ENCODE data around the gene TSPAN9.

The TSPAN9 gene

DNA sequence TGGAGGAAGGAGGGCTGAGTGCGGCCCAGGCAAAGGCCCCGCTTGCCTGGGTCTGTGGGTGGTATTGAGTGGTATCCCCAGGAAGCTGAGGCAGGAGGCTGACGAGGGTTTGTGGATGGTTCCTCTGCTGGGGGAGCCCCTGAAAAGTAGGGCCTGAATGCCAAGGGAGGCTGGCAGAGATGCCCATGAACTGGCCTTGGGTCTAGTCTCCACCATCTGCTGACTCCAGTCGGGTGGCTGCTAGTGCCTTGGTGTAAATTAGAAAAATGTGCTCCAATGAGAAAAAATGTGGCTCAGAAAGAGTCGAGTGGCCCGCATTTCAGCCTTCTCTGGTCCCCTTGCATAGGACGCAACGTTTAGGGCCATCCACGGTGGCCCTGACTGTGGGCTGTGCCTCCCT is 232.6 kb downstream of the TSPAN9 start:
- TF ChIP-seq GATA2 (IDR thresholded peaks at IDR 0.05; ENCODE audit: low read depth, low read length) (no peak), GATA3 (IDR thresholded peaks at IDR 0.05; ENCODE audit: low read depth, low read length) (no peak)

DNA sequence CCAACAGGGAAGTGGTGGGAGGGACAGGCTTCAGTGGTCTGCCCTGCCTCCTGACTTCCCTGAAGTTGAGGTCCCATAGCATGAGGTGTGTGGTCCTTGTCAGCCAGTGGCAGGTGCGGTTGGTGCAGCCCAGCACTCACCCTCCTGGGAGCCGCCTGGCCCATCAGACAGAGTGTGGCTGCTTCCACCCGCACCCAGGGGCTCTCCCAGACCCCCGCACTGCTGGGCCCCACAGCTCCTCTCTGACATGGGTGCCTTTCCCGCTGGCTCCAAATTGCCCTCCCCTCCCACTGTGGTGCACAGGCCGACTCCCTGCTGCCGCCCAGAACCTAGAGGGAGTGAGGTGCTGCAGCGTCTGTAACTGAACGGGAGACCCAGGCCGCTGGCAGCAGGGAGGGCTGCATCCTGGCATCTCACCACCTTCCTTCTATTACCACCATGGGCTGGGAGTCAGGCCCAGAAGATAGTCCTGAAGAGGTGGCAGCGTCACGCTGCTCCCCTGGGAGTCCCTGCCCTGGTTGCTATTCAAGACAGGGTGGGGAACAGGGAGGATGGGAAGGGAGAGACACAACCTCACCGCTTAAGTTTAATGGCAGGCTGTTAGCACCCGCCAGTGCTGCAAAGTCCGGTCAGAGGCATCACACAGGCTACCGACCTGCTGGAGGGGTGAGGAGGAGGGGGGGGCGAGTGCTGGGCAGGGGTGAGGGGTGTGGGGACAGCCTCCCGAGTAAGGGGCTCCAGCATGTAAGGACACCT is 233.3 kb downstream of the TSPAN9 start:
- no peak for TF ChIP-seq GATA2 (IDR thresholded peaks at IDR 0.05; ENCODE audit: low read depth, low read length)

DNA sequence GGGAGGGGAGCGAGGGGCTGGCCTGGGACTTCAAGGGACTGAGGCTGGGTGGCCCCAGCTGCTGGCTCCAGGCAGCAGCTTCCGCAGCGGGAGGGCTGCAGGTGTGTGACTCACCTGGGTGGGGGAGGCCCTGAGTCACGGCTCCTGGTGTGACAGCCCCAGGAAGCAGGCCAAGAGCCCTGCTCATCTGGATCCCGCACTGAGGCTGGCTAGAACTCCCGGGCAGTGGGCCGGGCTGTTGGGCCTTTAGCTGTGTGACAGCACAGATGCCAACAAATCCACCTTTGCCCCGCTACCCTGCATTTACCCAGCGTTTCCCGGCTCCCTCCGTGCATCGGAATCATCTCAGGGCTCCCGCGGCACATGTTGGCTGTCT is 233.8 kb downstream of the TSPAN9 start:
- no peak for TF ChIP-seq GATA2 (IDR thresholded peaks at IDR 0.05; ENCODE audit: low read depth, low read length)
- no peak for TF ChIP-seq GATA3 (IDR thresholded peaks at IDR 0.05; ENCODE audit: low read depth, low read length)

DNA sequence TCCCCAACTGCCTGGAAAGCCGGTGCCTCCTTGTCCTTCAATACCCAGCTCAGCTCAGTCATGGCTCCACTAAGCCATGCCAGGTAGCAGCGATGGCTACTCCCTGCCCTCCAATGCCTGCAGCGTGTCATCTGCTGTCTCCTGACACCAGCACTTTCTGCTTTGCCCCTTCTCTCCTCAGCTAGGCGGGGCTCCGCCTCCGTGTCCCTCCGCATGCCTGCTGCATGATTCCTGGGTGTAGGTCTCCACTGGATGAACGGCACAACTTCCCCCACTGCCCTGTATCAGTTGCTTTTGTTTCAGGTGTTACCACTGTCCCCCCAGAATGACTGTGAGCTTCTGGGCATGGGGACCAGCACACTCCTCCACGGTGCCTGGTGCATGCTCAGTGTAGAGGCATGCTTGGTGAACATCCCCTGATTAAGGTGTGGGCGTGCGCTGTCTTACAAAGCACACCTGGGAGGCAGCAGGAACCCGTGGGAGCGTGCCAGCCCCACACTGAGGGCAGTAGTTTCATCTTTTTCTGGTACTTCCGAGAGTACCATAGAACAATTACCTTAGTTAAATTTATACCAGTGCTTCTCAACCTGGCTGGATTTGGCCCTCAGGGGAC is 234.4 kb downstream of the TSPAN9 start:
- TF ChIP-seq GATA3 (IDR thresholded peaks at IDR 0.05; ENCODE audit: low read depth, low read length), result no peak
- no peak for TF ChIP-seq GATA2 (IDR thresholded peaks at IDR 0.05; ENCODE audit: low read depth, low read length)

DNA sequence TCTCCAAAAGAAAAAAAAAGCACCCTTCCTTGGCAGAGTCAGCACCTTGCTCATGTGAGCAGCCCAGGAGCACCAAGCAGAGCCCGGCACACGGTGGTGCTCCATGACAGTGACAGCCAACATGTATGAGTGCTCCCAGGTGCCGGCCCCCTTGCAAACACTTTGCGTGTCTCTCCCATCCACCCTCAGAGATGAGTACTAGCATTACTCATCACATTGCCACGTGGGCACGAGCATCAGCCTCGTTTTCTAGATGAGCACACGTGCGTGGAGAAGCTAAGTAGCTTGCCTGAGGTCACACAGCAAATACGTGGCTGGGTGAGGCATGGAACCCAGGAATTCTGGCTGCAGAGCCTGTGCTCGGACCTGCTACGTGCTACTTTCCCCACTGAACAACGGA is 235.9 kb downstream of the TSPAN9 start:
- no peak for TF ChIP-seq GATA2 (IDR thresholded peaks at IDR 0.05; ENCODE audit: low read depth, low read length)

DNA sequence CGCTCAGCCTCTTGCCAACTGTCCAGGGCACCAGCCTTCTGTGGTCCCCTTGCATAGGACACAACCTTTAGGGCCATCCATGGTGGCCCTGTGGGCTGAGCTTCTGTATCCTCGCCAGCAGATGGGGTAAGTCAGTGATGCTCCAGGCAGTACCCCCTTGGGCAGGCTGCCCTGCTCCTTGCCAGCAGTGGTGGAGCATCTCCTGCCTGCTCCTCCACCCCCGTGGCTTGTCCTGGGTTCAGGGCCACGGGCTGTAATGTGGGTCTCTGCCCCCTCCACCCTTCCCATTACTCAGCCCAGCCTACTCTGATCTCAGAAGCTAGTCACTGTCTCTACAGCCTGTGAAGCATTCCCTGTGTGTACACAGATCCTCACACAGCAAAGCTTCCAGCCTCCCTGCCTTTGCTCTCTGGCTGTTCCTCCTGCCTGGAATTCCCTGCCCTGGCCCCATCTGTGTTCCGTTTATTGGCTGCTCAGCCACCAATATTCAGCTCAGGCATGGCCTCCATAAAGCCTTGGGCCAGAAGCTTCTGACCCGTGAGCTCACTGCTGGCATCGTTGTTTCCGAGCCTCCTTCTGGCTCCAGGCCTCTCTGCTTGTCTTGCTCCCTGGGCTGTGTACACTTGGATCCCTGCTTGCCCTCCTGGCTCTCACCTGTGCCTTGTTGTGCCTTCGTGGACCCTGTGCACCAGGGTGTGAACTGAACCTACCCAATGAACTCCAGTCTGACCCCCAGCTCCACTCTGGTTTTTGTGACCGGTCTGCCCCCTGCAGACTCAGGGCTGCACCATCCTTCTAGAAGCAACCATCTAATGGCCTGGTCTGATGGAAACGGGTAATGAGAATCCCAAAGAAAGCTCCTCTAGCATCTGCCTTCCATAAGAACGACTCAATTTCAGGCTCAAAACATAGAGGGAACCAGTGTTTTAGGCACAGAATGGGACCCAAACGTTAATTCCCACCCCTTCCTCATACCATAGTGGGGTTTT is 236.8 kb downstream of the TSPAN9 start:
- TF ChIP-seq GATA2 (IDR thresholded peaks at IDR 0.05; ENCODE audit: low read depth, low read length), result no peak
- no peak for TF ChIP-seq GATA3 (IDR thresholded peaks at IDR 0.05; ENCODE audit: low read depth, low read length)

DNA sequence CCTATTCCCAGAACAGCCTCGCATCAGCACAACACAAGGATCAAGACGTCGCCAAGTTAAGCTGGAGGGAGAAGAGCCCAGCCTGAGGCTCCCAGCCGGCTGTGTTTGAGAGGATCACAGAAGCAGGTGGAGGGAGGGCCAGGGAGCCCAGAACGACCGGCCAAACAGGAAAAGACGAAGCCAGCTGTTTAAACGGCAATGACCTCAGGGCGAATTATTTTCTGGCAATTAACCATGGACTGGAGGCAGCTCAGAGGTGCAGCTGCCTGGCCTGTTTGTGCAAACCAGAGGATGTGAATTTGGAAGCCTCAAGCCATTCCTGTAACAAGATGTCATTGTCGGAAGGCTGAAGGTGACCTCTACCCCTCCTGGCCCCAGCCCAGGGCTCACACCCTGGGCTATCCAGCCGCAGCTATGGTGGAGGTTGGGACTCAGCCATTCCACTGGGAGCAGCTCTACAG is 238.1 kb downstream of the TSPAN9 start:
- TF ChIP-seq GATA2 (IDR thresholded peaks at IDR 0.05; ENCODE audit: low read depth, low read length) (no peak), GATA3 (IDR thresholded peaks at IDR 0.05; ENCODE audit: low read depth, low read length) (no peak)

DNA sequence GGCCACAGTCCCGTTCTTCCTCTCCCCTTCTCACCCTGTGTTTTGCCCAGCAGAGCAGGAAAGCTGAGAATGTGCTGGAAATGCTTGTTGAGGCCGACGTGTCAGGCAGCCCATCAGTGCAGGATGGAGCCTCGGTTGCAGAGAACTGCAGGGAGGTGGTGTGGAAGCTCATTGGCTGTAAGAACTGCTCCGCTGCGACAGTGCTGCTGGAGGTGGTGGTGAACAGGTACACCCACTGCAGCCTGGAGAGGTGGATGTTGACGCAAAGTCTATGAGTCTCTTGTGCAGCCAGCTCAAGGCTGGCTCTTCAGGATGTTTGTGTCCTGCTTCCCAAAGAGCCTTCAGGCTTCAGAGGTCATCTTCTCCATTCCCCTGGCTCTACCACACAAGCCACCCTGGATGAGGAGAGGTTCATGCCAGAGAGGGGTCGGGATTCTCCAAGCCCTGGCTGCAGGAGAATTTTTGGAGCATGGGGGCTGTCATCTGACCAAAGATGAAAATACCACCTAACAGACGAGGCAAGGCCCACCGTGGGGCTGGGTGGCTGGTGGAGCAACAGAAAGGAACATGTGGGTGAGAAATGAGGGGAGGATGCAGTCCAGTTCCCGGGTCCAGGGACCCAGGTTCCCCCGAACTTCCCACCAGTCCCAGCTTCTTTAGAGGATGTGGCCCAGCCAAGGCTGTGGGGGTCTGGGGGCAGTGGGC is 239.7 kb downstream of the TSPAN9 start:
- TF ChIP-seq GATA2 (IDR thresholded peaks at IDR 0.05; ENCODE audit: low read depth, low read length) (no peak), GATA3 (IDR thresholded peaks at IDR 0.05; ENCODE audit: low read depth, low read length) (no peak)

DNA sequence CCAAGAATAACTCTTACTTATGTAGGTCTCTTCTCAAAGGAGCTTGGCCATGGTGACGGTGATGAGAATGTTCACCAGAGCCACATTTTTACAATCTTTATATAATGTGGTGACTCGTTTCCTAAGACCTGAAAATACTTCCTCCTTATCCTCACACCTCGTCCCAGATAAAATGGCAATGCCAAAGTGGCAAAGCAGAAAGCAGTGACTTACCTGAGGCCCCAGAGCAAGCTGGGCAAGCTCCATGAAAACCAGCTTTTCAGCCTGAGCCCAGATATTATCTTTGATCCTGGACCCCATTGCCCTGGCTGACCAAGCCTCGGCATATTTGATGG is 240.3 kb downstream of the TSPAN9 start:
- TF ChIP-seq GATA2 (IDR thresholded peaks at IDR 0.05; ENCODE audit: low read depth, low read length) (peak; percentile 42; the same call in 1 of the 2 replicates), GATA3 (IDR thresholded peaks at IDR 0.05; ENCODE audit: low read depth, low read length) (no peak; the same call in 1 of the 2 replicates)

DNA sequence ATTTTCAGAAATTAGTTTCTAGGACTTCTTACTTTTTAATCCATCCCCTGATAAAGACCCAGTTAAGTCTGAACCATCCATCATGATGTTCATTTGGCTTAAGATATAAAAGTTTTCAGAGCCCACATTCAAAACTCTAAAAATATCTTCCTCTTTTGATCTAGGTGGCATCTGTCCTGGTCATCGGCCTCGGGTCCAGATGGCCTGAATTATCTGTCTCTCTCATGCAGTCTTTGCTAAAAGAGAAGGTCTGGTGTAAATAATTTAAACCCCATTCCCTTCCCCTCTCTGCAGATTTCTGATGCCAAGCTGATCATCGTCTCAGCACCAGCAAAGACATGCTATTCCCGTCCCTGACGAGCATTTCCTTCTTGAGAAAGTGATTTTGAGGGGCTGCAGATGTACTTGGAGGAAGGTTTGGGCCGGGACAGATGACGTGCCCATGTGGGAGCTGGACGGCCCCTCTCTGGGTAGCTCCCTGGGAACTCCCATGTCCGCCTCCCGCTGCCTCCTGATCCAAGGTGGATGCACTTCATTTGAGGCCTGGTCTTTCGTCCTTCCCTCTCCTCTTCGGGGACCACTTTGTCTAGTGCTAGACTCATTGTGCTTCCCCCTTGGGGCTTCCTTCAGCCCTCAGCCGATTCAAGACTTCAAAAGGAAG is 240.8 kb downstream of the TSPAN9 start:
- TF ChIP-seq GATA2 (IDR thresholded peaks at IDR 0.05; ENCODE audit: low read depth, low read length) (no peak), GATA3 (IDR thresholded peaks at IDR 0.05; ENCODE audit: low read depth, low read length) (no peak)

DNA sequence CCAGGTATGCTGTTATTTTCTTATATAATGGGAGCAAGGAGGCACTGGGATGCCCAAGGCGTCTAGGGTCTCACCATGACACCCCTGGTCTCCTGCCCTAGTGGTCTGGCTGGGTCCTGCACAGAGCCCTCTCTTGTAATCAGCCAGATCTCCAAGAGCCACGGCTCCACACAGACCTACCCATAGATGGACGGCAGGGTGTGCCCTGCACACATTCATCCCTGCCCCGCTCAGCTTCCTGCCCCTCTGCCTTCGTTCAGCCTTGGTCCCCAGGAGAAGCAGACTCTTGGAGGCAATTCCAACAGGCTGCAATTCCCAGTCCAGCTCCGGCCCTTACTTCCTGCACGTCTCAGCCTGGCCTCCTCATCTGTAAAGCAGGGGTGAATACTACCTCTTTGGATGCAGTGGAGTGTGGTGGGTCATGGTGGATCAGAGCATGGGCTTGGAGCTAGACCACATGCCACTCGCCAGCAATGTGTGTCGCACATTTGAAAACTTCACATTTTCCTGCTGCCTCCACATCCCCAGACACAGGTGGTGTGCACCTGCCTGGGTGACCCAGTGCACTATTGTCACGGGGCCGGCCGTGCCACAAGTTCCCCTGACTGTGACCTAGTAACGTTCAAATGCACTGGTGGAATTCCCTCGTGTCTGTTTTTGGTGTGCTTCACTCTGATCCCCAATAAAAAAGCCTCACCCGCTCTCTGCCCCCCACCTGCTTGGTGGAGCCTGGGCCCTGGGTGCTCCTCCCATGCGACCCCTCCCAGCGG is 242.7 kb downstream of the TSPAN9 start:
- TF ChIP-seq GATA3 (IDR thresholded peaks at IDR 0.05; ENCODE audit: low read depth, low read length) (no peak), GATA2 (IDR thresholded peaks at IDR 0.05; ENCODE audit: low read depth, low read length) (no peak)

DNA sequence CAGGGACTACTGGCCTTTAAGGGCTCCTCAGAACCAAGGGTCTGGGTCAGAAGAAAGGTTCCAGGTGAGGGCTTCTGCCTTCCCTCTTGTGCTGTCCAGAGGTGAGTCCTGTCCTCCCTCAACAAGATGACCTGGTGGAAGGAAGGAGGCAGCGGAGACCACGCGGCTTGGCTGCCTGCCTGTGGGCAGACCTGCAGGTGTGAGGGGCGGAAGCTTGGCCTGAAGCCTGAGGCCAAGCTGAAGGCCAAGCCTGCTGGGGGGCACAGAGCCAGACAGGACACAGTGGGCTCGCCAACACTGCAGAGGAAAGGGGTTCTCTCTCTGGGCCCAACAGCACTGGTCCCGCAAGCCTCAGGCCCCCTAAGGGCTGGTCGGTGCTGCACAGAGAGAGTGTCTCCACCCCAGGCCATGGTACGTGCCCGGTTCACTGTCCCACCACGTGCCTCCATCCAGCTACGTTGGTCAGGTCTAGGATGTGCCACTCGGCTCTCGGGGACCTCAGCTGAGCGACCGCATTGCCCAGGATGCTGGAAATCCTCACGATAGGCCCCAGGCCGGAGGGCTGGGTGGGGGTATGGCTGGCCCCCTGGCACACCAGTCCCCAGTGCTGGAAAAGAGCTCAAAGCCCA is 243.8 kb downstream of the TSPAN9 start:
- TF ChIP-seq GATA3 (IDR thresholded peaks at IDR 0.05; ENCODE audit: low read depth, low read length), result no peak
- TF ChIP-seq GATA2 (IDR thresholded peaks at IDR 0.05; ENCODE audit: low read depth, low read length), result no peak

Data from SH-SY5Y (cell line).